Hair follicular keratinocyte (primary cell): ENCODE measurements around the gene PRKX. TPM values are rescaled to one million over a fixed set of nuclear protein-coding genes. Genes with fewer than 3 reads are reported as not detected.

Experiments used
- total RNA-seq: library from RNA; depleted of rRNA; stranded (reverse); fragments of >200 nt; gene quantifications from 2 replicates; pipeline ENCODE4 v1.2.3, GENCODE V29; 2015

PRKX gene
- total RNA-seq, result 14.0 and 36.2 TPM in 2 replicates

GRCh38 chrX:3713225-3713936, at the start of gene PRKX:
PRKX (minus strand) TSS chrX:3713649; CDS start chrX:3713253, 396 bp downstream.

